ENCODE measurements around the gene RFX3. TPM values are rescaled to one million over a fixed set of nuclear protein-coding genes. Genes with fewer than 3 reads are reported as not detected.

RFX3 gene
- total RNA-seq, 1 experiment from 2014 or later: 7.4 TPM

GRCh38 chr9:3200331-3200774 lies 325.4 kb downstream of the RFX3 start:
- CTCF ChIA-PET: no interaction called here
- Histone ChIP-seq H3K27ac (ENCODE audit: low read depth, low read length, poor library complexity, severe bottlenecking) (no peak overlapping the region), H3K36me3 (ENCODE audit: insufficient read depth, low read length, poor library complexity, severe bottlenecking) (no peaks in the 10 kb centered on the region), H3K27me3 (replicated peaks; ENCODE audit: insufficient read depth, low read depth, low read length, poor library complexity) (no peaks in the 10 kb centered on the region), H3K4me3 (ENCODE audit: low read depth, low read length, poor library complexity, severe bottlenecking) (no peak overlapping the region), H3K9me3 (ENCODE audit: low read depth, low read length, poor library complexity, severe bottlenecking) (no peaks in the 10 kb centered on the region), H3K4me1 (ENCODE audit: insufficient read depth, low read length, poor library complexity, severe bottlenecking) (no peaks in the 10 kb centered on the region)
- intact Hi-C loops (cut with micrococcal nuclease; ENCODE audit: unreplicated experiment): no loop called here
- no peak for DNase-seq (ENCODE audit: low spot score)
- POLR2A ChIA-PET (ENCODE audit: low non-redundant PET): no interaction called here
- no TSS peak for BruUV-seq (replicated peaks)
- TF ChIP-seq EZH2 (IDR thresholded peaks at IDR 0.05; ENCODE audit: borderline replicate concordance, low read depth, low read length, poor library complexity, severe bottlenecking) (no peak), CTCF (conservative IDR thresholded peaks at IDR 0.05; ENCODE audit: low read depth, low read length) (no peak)

GRCh38 chr9:3193791-3194190 lies 332.0 kb downstream of the RFX3 start:
- BruUV-seq (replicated peaks): no TSS peak

GRCh38 chr9:3191715-3192114 lies 334.1 kb downstream of the RFX3 start:
- no peak for DNase-seq (ENCODE audit: low spot score)
- TF ChIP-seq CTCF (conservative IDR thresholded peaks at IDR 0.05; ENCODE audit: low read depth, low read length): no peak
- TF ChIP-seq EZH2 (IDR thresholded peaks at IDR 0.05; ENCODE audit: borderline replicate concordance, low read depth, low read length, poor library complexity, severe bottlenecking): no peak

More at GRCh38 chr9:3193791-3194190, 332.0 kb downstream of the RFX3 start:
- Histone ChIP-seq H3K9me3 (ENCODE audit: low read depth, low read length, poor library complexity, severe bottlenecking) (no peaks in the 10 kb centered on the region), H3K4me3 (ENCODE audit: low read depth, low read length, poor library complexity, severe bottlenecking) (no peak overlapping the region), H3K36me3 (ENCODE audit: insufficient read depth, low read length, poor library complexity, severe bottlenecking) (no peaks in the 10 kb centered on the region), H3K27ac (ENCODE audit: low read depth, low read length, poor library complexity, severe bottlenecking) (no peak overlapping the region), H3K4me1 (ENCODE audit: insufficient read depth, low read length, poor library complexity, severe bottlenecking) (no peaks in the 10 kb centered on the region), H3K27me3 (replicated peaks; ENCODE audit: insufficient read depth, low read depth, low read length, poor library complexity) (peaks cover 19% of the 10 kb centered on the region)
- intact Hi-C loops (cut with micrococcal nuclease; ENCODE audit: unreplicated experiment): no loop called here
- ChIA-PET CTCF (no interaction called here), POLR2A (ENCODE audit: low non-redundant PET) (no interaction called here)
- DNase-seq (ENCODE audit: low spot score): no peak
- no peak for TF ChIP-seq EZH2 (IDR thresholded peaks at IDR 0.05; ENCODE audit: borderline replicate concordance, low read depth, low read length, poor library complexity, severe bottlenecking)
- no peak for TF ChIP-seq CTCF (conservative IDR thresholded peaks at IDR 0.05; ENCODE audit: low read depth, low read length)

More at GRCh38 chr9:3191715-3192114, 334.1 kb downstream of the RFX3 start:
- Histone ChIP-seq H3K4me3 (ENCODE audit: low read depth, low read length, poor library complexity, severe bottlenecking) (no peak overlapping the region), H3K27me3 (replicated peaks; ENCODE audit: insufficient read depth, low read depth, low read length, poor library complexity) (peaks cover 19% of the 10 kb centered on the region), H3K27ac (ENCODE audit: low read depth, low read length, poor library complexity, severe bottlenecking) (no peak overlapping the region), H3K9me3 (ENCODE audit: low read depth, low read length, poor library complexity, severe bottlenecking) (no peaks in the 10 kb centered on the region), H3K4me1 (ENCODE audit: insufficient read depth, low read length, poor library complexity, severe bottlenecking) (no peaks in the 10 kb centered on the region), H3K36me3 (ENCODE audit: insufficient read depth, low read length, poor library complexity, severe bottlenecking) (no peaks in the 10 kb centered on the region)
- BruUV-seq (replicated peaks): no TSS peak
- ChIA-PET CTCF (no interaction called here), POLR2A (ENCODE audit: low non-redundant PET) (no interaction called here)
- intact Hi-C loops (cut with micrococcal nuclease; ENCODE audit: unreplicated experiment): no loop called here
